HG02763 (cell line): ENCODE measurements around the gene SH3BGRL.
"Not testable (repeated sequence)": the region's sequence is repeated elsewhere in the genome, so short reads cannot be mapped to it uniquely, and the experiment has no call there.

Experiments used
- ATAC-seq: cut with Tn5 transposase; IDR thresholded peaks from one replicate; pipeline ENCODE4 v1.9.1; 2021; ENCODE audit warnings: mild to moderate bottlenecking, moderate library complexity; ENCODE audit not compliant: unreplicated experiment

The SH3BGRL gene

DNA sequence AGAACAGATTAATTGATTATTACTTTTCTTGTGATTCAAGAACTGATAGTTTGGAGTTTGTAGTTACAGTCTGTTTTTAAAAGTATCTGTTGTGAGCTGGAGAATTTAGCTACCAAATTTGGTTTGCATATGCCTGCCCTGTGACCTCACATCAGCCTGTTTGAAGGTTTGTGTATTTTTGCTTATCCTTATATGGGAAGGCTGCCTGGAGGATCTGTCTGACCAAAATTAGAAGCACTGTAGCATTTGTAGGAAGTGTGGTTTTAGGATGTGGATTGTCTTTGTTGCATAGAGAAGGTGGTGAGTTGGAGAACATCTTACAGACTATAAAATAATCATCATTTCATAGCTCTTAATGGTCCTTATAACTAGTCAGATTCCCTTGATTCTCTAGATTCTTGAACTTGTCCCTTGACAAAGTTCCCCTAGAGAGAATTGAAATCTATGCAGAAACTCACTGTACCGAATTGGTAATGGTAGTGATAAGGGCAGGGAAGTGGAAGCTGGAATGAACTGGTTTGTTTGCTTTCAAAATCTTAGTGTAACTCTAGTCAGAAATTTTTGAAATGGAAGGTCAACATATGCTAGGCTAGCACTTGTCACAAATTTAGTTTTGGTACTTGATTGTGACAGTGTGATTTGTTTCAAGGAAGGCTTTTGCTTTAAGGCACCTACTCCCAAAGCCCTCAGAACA, 57.3 kb downstream of the SH3BGRL start:
- ATAC-seq, result no peak

DNA sequence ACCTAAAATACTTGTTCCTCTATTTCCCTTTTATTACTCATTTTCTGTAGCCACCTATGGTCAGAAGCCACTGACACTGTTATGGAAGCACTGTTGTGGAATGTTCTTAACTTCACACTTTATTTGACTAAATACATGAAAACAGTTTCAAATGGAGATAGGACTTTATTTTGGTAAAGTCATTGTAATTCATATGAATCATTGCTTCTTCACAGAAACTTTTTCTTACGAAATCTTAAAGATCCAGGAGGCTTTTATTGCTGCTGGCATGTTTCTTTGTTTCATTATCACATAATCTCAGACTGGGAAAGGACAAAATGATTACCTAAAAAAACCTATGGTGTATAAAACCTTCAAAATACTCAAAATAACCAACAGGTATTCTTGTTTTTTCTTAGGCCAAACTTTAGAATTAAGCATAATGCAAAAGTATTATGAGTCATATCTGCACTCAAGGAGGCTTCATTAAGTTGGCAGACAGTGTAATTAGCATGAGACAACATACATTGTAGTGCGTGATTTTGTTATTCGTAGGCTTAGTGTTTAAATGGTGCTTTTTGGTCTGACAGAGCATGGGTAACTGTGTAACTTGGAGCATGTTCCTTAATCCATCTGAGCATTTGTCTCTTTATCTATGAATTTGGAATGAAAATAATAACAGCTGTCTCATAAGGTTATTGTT, 58.0 kb downstream of the SH3BGRL start:
- no peak for ATAC-seq

- ATAC-seq, result no peak
These were observed 59.7 kb downstream of the SH3BGRL start for GRCh38 chrX:81261576-81261975.

GRCh38 chrX:81263059-81263458, 61.2 kb downstream of the SH3BGRL start:
- ATAC-seq, result no peak

GRCh38 chrX:81278616-81279015, 76.7 kb downstream of the SH3BGRL start:
- no peak for ATAC-seq

GRCh38 chrX:81280148-81280547, 78.2 kb downstream of the SH3BGRL start:
- no peak for ATAC-seq

DNA sequence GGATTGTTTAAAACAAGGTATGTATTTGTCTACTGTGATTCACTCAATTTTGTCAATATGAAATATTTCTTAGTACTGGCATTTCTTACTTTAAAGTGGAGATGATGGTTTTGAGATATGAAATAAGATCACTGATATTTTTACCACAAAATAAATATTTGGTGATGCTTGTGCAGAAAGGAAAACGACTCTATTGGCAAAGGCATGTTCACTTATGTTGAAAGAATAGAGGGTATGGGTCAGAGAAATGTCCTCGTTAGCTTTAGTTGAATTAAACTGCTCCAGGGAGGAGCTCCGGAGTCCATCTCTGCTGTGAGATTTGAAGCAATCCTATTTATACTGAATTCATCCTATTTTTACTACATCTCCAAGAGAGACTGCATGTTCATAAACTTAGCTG, 84.2 kb downstream of the SH3BGRL start:
- no peak for ATAC-seq

DNA sequence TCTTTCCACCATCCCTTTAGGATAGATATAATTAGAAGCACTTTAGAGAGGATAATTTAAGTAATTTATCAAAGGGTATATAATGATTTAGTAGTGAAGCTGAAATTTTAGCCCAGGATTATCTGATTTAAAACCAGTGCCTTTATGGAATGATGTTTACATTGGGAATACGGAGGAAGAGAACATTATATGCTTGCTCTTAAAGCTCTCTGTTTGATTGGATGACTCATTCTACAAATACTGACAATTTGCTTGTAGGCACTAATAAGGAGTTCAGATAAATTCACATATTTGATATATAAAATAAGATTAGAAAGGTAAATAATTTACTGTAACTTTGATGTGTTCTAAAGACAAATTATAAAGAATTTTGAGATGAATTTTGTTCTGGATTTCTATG, 84.7 kb downstream of the SH3BGRL start:
- no peak for ATAC-seq

DNA sequence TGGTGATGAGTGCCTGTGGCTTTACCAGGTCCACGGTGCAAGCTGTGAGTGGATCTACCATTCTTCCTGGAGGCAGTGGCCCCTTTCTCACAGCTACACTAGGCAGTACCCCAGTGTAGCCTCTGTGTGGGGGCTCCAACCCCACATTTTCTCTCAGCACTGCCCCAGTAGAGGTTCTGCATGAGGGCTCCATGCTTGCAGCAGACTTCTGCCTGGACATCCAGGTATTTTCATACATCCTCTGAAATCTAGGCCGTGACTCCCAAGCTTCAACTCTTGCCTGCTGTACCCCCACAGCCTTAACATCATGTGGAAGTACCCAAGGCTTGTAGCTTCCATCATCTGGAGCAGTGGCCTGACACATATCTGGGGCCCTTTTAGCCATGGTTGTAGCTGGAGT, 90.1 kb downstream of the SH3BGRL start:
- ATAC-seq, result no peak

DNA sequence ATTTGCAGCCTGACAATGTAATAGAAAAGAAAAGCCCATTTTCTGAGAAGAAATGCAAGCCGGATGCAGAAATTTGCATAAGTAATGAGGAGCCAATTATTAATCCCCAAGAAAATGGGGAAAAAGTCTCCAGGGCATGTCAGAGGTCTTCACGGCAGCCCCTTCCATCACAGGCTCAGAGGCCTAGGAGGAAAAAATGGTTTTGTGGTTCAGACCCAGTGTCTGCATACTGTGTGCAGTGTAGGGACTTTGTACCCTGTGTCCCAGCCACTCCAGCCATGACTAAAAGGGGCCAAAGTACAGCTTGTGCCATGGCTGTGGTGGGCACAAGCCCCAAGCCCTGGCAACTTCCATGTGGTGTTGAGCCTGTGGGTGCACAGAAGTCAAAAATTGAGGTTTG, 92.2 kb downstream of the SH3BGRL start:
- no peak for ATAC-seq

DNA sequence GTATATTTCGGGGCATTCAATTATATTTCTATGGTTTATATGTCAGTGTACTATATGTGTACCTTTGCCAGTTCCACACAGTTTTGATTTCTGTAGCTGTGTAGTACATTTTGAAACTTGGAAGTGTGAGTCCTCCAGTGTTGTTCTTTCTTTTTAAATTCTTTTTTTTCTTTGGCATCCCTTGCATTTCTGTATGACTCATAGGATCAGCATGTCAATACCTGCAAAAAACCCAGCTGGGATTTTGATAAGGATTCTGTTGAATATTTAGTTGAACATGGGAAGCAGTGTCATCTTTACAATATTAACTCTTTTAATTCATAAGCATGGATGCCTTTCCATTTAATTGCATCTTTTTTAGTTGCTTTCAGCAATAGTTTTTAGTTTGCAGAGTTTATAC, 100.0 kb downstream of the SH3BGRL start:
- no peak for ATAC-seq

GRCh38 chrX:81304563-81304962, 102.7 kb downstream of the SH3BGRL start:
- no peak for ATAC-seq

- ATAC-seq, result no peak
These were observed 103.3 kb downstream of the SH3BGRL start for GRCh38 chrX:81305240-81305639.

GRCh38 chrX:81308086-81308829, 106.4 kb downstream of the SH3BGRL start:
- ATAC-seq, result no peak

DNA sequence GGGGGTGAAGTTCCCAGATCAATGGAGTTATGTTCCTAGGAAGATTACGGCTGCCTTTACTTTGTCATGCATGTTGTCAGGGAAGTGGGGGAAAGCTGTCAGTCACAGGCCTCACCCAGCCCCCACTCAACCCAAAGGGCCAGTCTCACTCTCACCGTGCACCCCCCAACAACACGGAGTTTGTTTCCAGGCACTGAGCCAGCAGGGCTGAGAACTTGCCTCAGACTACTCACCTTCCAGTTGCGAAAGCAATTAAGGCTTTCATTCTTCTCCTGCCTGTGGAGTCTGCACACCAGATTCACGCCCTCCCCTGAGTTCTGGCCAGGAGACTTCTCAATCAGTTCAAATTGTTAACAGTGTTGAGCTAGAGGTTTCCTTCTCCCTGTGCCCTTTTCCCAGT, 114.3 kb downstream of the SH3BGRL start:
- no peak for ATAC-seq

DNA sequence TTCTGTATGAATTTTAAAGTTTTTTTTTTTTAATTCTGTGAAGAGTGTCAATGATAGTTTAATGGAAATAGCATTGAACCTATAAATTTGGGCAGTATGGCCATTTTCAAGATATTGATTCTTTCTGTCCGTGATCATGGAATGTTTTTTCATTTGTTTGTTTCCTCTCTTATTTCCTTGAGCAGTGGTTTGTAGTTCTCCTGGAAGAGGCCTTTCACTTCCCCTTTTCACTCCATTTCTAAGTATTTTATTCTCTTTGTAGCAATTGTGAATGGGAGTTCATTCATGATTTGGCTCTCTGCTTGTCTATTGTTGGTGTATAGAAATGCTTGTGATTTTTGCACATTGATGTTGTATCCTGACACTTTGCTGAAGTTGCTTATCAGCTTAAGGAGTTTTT, 129.8 kb downstream of the SH3BGRL start:
- ATAC-seq, result not testable (repeated sequence)

GRCh38 chrX:81336455-81337152, 134.7 kb downstream of the SH3BGRL start:
- no peak for ATAC-seq

GRCh38 chrX:81337805-81338204, 135.9 kb downstream of the SH3BGRL start:
- no peak for ATAC-seq

- ATAC-seq, result no peak
These were observed 137.0 kb downstream of the SH3BGRL start for GRCh38 chrX:81338924-81339323.

DNA sequence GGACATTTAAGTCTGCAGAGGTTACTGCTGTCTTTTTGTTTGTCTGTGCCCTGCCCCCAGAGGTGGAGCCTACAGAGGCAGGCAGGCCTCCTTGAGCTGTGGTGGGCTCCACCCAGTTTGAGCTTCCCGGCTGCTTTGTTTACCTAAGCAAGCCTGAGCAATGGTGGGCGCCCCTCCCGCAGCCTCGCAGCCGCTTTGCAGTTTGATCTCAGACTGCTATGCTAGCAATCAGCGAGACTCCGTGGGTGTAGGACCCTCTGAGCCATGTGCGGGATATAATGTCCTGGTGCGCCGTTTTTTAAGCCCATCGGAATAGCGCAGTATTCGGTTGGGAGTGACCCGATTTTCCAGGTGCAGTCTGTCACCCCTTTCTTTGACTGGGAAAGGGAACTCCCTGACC, 143.4 kb downstream of the SH3BGRL start:
- not testable (repeated sequence) for ATAC-seq
